NT2/D1 (cell line): Measurements from ENCODE around the gene NLN.

Experiments
- SUZ12 ChIP-seq: IDR thresholded peaks from 2 replicates; pipeline ENCODE4 v1.6.1; 2011; ENCODE audit not compliant: insufficient read length, insufficient read depth; ENCODE audit errors: extremely low read depth
- YY1 ChIP-seq: IDR thresholded peaks from 2 replicates; pipeline ENCODE4 v1.6.1; 2011; ENCODE audit not compliant: insufficient read length, insufficient read depth
- ZNF274 ChIP-seq: IDR thresholded peaks from 2 replicates; pipeline ENCODE4 v1.6.1; 2011; ENCODE audit warnings: mild to moderate bottlenecking, low read depth, low read length

DNA sequence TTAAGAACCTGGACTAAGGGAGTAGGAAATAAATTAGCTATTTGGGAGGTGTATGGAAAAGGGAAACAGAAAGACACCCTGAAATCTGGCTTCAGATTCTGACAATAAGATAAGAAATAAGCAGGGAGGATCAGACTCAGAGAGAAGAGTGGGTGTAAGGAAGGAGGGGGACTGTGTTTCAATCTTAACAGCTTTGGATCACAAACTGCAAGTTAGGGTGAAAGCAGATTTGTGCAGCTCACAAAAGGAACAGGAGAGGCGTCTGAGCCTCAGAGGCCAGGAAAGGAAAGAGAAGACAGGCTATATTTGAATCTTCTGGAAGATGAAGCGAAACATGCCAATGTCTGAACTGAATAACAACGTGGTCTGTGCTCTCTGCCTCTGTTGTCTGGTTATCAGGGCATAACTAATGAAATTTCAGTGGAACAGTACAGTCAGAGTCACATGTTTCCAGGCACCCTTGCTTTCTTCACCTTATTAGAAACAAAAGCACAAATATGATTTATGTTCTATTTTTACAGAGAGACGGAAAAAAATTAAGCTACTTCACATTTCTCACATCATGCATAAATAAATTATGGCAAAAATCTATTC is 26.7 kb upstream of the NLN start:
- TF ChIP-seq ZNF274 (no peak), SUZ12 (no peak), YY1 (no peak)
